ENCODE measurements around the gene PSMA4. TPM values are rescaled to one million over a fixed set of nuclear protein-coding genes. Genes with fewer than 3 reads are reported as not detected.

PSMA4 gene
- total RNA-seq, 4 donors from 2014 or later, result 44.3 to 148 (median 103) TPM

GRCh38 chr15:78573416-78573815 lies 33.2 kb downstream of the PSMA4 start:
- H3K27me3 ChIP-seq, result no peaks in the 10 kb centered on the region
- H3K4me1 ChIP-seq, result no peaks in the 10 kb centered on the region
- H3K36me3 ChIP-seq, result no peaks in the 10 kb centered on the region
- H3K9me3 ChIP-seq, result no peaks in the 10 kb centered on the region
- H3K27ac ChIP-seq, result no peak overlapping the region
- H3K4me3 ChIP-seq, result no peak overlapping the region
- TF ChIP-seq POLR2A (IDR thresholded peaks at IDR 0.05) (no peak), CTCF (IDR thresholded peaks at IDR 0.05) (no peak)
- DNase-seq, result no peak

- H3K36me3 ChIP-seq, result no peaks in the 10 kb centered on the region
- H3K4me3 ChIP-seq, result no peak overlapping the region
- TF ChIP-seq POLR2A (IDR thresholded peaks at IDR 0.05) (no peak), CTCF (IDR thresholded peaks at IDR 0.05) (no peak)
Measured at GRCh38 chr15:78574944-78575343, 34.7 kb downstream of the PSMA4 start.

GRCh38 chr15:78597583-78597982 lies 57.3 kb downstream of the PSMA4 start:
- TF ChIP-seq CTCF (IDR thresholded peaks at IDR 0.05) (no peak), POLR2A (IDR thresholded peaks at IDR 0.05) (no peak)
- Histone ChIP-seq H3K36me3 (no peaks in the 10 kb centered on the region), H3K4me1 (no peaks in the 10 kb centered on the region), H3K27me3 (no peaks in the 10 kb centered on the region), H3K27ac (no peak overlapping the region), H3K9me3 (no peaks in the 10 kb centered on the region), H3K4me3 (no peak overlapping the region)
- DNase-seq, result no peak

More at GRCh38 chr15:78574944-78575343, 34.7 kb downstream of the PSMA4 start:
- Histone ChIP-seq H3K27ac (no peak overlapping the region), H3K27me3 (no peaks in the 10 kb centered on the region), H3K4me1 (no peaks in the 10 kb centered on the region), H3K9me3 (no peaks in the 10 kb centered on the region)
- no peak for DNase-seq

- TF ChIP-seq CTCF (IDR thresholded peaks at IDR 0.05) (no peak), POLR2A (IDR thresholded peaks at IDR 0.05) (no peak)
- no peak for DNase-seq
- Histone ChIP-seq H3K27me3 (no peaks in the 10 kb centered on the region), H3K9me3 (no peaks in the 10 kb centered on the region), H3K36me3 (no peaks in the 10 kb centered on the region), H3K4me3 (no peak overlapping the region), H3K4me1 (no peaks in the 10 kb centered on the region), H3K27ac (no peak overlapping the region)
Measured at GRCh38 chr15:78598348-78598747, 58.1 kb downstream of the PSMA4 start.

GRCh38 chr15:78599189-78599588 lies 58.9 kb downstream of the PSMA4 start:
- no peaks in the 10 kb centered on the region for H3K4me1 ChIP-seq
- H3K9me3 ChIP-seq, result no peaks in the 10 kb centered on the region
- H3K36me3 ChIP-seq, result no peaks in the 10 kb centered on the region
- H3K4me3 ChIP-seq, result no peak overlapping the region
- no peaks in the 10 kb centered on the region for H3K27me3 ChIP-seq
- TF ChIP-seq CTCF (IDR thresholded peaks at IDR 0.05) (no peak), POLR2A (IDR thresholded peaks at IDR 0.05) (no peak)
- no peak for DNase-seq
- H3K27ac ChIP-seq, result no peak overlapping the region

Small RNA genes within 50 kb of the gene (small RNA-seq; reads per million reads assigned to genes)
- 0 reads per million in 2 donors for gene AC067863.2

Other genes starting within 250 kb of the PSMA4 start
- gene SKIC8, start 240.8 kb upstream of the PSMA4 start, total RNA-seq, result 10 to 100 TPM; 23.7 to 46.2 (median 43.7) TPM
- gene CRABP1, start 200.1 kb upstream of the PSMA4 start, total RNA-seq, result 1 to 10 TPM in 1 of 4 donors, not detected in 3; 2.1 TPM
- gene IREB2, start 102.2 kb upstream of the PSMA4 start, total RNA-seq, result 100 to 1,000 TPM in 1 of 4 donors, 10 to 100 TPM in 3; 41.9 to 193 (median 56.7) TPM
- 10 to 100 TPM; 12.4 to 32.9 (median 26.8) TPM for gene HYKK, start 32.9 kb upstream of the PSMA4 start, total RNA-seq
- 1 to 10 TPM in 2 of 4 donors, under 1 TPM in 2; 0.38 to 1.7 (median 0.87) TPM for gene CHRNA5, start 25.1 kb downstream of the PSMA4 start, total RNA-seq
- gene CHRNA3, start 80.6 kb downstream of the PSMA4 start, total RNA-seq, result 1 to 10 TPM in 3 of 4 donors, not detected in 1; 1.2 to 3.7 (median 2.9) TPM
- gene CHRNB4, start 100.8 kb downstream of the PSMA4 start, total RNA-seq, result not detected

Data from Peyer's patch (tissue), 4 donors.